Measurements from ENCODE around the gene TBK1. TPM values are rescaled to one million over a fixed set of nuclear protein-coding genes. Genes with fewer than 3 reads are reported as not detected.

TBK1 gene
- polyA plus RNA-seq, 1 donor from 2014 or later = 19.7 TPM

- H3F3A ChIP-seq (ENCODE audit: insufficient read depth, low read length, poor library complexity, severe bottlenecking) = no peaks in the 10 kb centered on the region
These were observed 18.6 kb downstream of the TBK1 start for GRCh38 chr12:64470495-64470894.

GRCh38 chr12:64473176-64473575 is 21.3 kb downstream of the TBK1 start:
- TF ChIP-seq EZH2 (IDR thresholded peaks at IDR 0.05; ENCODE audit: borderline replicate concordance, insufficient read depth, low read length, poor library complexity, severe bottlenecking) = no peak
- no peak for TF ChIP-seq REST (IDR thresholded peaks at IDR 0.05; ENCODE audit: borderline replicate concordance)
- no peak for TF ChIP-seq EP300 (conservative IDR thresholded peaks at IDR 0.05; ENCODE audit: poor library complexity, severe bottlenecking)
- no peak for TF ChIP-seq MXI1 (conservative IDR thresholded peaks at IDR 0.05; ENCODE audit: poor library complexity, severe bottlenecking)
- no peak for TF ChIP-seq TAF1 (IDR thresholded peaks at IDR 0.05; ENCODE audit: low read depth)
- TF ChIP-seq CTCF (IDR thresholded peaks at IDR 0.05; ENCODE audit: poor library complexity, severe bottlenecking) = no peak
- TF ChIP-seq POLR2AphosphoS5 (IDR thresholded peaks at IDR 0.05) = no peak
- TF ChIP-seq RAD21 (conservative IDR thresholded peaks at IDR 0.05) = no peak
- TF ChIP-seq SMC3 (conservative IDR thresholded peaks at IDR 0.05; ENCODE audit: poor library complexity) = no peak
- Histone ChIP-seq H3K9ac (ENCODE audit: low read length) (no peak overlapping the region), H3F3A (ENCODE audit: insufficient read depth, low read length, poor library complexity, severe bottlenecking) (no peaks in the 10 kb centered on the region), H3K9me2 (ENCODE audit: insufficient read depth, low read length) (no peaks in the 10 kb centered on the region), H3K27ac (ENCODE audit: low read length) (no peak overlapping the region), H3K4me3 (ENCODE audit: low read length) (no peak overlapping the region), H3K36me3 (ENCODE audit: insufficient read depth, low read length) (peaks cover 6% of the 10 kb centered on the region), H3K27me3 (ENCODE audit: insufficient read depth, low read depth, low read length) (no peaks in the 10 kb centered on the region), H4K20me1 (ENCODE audit: insufficient read depth) (no peaks in the 10 kb centered on the region), H3K79me2 (replicated peaks; ENCODE audit: insufficient read depth, low read length) (no peaks in the 10 kb centered on the region), H3K9me3 (ENCODE audit: low read length) (no peaks in the 10 kb centered on the region), H3K4me2 (ENCODE audit: low read length) (no peak overlapping the region), H2AFZ (ENCODE audit: low read depth, low read length) (no peak overlapping the region)

More at GRCh38 chr12:64470495-64470894, 18.6 kb downstream of the TBK1 start:
- H4K20me1 ChIP-seq (ENCODE audit: insufficient read depth) = no peaks in the 10 kb centered on the region
- no peak overlapping the region for H3K9ac ChIP-seq (ENCODE audit: low read length)
- H3K4me2 ChIP-seq (ENCODE audit: low read length) = no peak overlapping the region
- no peaks in the 10 kb centered on the region for H3K79me2 ChIP-seq (replicated peaks; ENCODE audit: insufficient read depth, low read length)
- H2AFZ ChIP-seq (ENCODE audit: low read depth, low read length) = no peak overlapping the region
- H3K27me3 ChIP-seq (ENCODE audit: insufficient read depth, low read depth, low read length) = no peaks in the 10 kb centered on the region
- H3K9me2 ChIP-seq (ENCODE audit: insufficient read depth, low read length) = no peaks in the 10 kb centered on the region
- TF ChIP-seq CTCF (IDR thresholded peaks at IDR 0.05; ENCODE audit: poor library complexity, severe bottlenecking) = no peak
- TF ChIP-seq TAF1 (IDR thresholded peaks at IDR 0.05; ENCODE audit: low read depth) = no peak
- no peak for TF ChIP-seq RAD21 (conservative IDR thresholded peaks at IDR 0.05)
- TF ChIP-seq EZH2 (IDR thresholded peaks at IDR 0.05; ENCODE audit: borderline replicate concordance, insufficient read depth, low read length, poor library complexity, severe bottlenecking) = no peak
- no peak for TF ChIP-seq SMC3 (conservative IDR thresholded peaks at IDR 0.05; ENCODE audit: poor library complexity)
- no peak for TF ChIP-seq POLR2AphosphoS5 (IDR thresholded peaks at IDR 0.05)
- H3K4me3 ChIP-seq (ENCODE audit: low read length) = no peak overlapping the region
- H3K27ac ChIP-seq (ENCODE audit: low read length) = no peak overlapping the region
- H3K9me3 ChIP-seq (ENCODE audit: low read length) = no peaks in the 10 kb centered on the region
- H3K36me3 ChIP-seq (ENCODE audit: insufficient read depth, low read length) = peaks cover 5% of the 10 kb centered on the region
